AG09309 (cell line): ENCODE results near the gene CPED1.
"Not testable (repeated sequence)": the region's sequence is repeated elsewhere in the genome, so short reads cannot be mapped to it uniquely, and the experiment has no call there.

Source experiments
- DNase-seq: peaks from one replicate; pipeline ENCODE4 v3.0.0-alpha.2; 2010; ENCODE audit warnings: low read depth
- H3K4me3 ChIP-seq: 2 replicates; pipeline ENCODE4 v1.5.1; 2011; ENCODE audit warnings: mild to moderate bottlenecking, low read depth, low read length, moderate library complexity; ENCODE audit not compliant: control insufficient read depth
- TF ChIP-seq, protein P1 (sequence below): IDR thresholded peaks from 2 replicates; pipeline ENCODE4 v1.5.1; 2011; ENCODE audit warnings: mild to moderate bottlenecking, low read depth, low read length, inconsistent platforms; ENCODE audit not compliant: insufficient read depth, control insufficient read depth; ENCODE audit errors: missing control alignments

CPED1 gene

DNA sequence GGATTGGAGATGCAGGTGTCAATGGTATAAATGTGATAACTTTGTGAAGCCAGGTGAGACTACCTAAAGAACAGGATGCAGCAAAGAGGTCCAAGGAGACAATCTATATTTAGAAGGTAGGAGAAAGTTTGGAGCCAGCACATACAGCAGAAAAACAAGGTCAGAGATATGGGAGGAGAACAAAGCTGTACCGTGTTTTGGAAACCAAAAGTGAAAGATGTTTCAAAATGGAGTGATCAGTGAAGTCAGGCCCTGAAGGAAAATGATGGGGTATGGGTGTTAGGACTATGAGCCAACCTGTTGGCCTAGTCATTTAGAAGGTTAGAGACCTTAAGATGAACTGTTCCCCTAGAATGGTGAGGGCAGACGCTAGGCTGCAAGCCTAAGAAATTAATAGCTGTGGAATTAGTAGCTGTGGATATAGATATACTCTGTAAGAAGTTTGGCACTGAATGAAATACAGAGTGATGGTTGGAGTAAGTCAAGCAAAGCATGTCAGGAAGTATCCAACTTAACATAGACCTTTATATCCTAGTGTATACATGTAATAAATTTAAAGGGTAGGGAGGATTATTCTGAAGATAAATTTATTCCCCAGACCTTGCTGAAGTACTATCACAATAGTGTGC lies 190.5 kb downstream of the CPED1 start:
- no peak for DNase-seq
- TF ChIP-seq, protein P1, sequence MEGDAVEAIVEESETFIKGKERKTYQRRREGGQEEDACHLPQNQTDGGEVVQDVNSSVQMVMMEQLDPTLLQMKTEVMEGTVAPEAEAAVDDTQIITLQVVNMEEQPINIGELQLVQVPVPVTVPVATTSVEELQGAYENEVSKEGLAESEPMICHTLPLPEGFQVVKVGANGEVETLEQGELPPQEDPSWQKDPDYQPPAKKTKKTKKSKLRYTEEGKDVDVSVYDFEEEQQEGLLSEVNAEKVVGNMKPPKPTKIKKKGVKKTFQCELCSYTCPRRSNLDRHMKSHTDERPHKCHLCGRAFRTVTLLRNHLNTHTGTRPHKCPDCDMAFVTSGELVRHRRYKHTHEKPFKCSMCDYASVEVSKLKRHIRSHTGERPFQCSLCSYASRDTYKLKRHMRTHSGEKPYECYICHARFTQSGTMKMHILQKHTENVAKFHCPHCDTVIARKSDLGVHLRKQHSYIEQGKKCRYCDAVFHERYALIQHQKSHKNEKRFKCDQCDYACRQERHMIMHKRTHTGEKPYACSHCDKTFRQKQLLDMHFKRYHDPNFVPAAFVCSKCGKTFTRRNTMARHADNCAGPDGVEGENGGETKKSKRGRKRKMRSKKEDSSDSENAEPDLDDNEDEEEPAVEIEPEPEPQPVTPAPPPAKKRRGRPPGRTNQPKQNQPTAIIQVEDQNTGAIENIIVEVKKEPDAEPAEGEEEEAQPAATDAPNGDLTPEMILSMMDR, result no peak
- no peak overlapping the region for H3K4me3 ChIP-seq

DNA sequence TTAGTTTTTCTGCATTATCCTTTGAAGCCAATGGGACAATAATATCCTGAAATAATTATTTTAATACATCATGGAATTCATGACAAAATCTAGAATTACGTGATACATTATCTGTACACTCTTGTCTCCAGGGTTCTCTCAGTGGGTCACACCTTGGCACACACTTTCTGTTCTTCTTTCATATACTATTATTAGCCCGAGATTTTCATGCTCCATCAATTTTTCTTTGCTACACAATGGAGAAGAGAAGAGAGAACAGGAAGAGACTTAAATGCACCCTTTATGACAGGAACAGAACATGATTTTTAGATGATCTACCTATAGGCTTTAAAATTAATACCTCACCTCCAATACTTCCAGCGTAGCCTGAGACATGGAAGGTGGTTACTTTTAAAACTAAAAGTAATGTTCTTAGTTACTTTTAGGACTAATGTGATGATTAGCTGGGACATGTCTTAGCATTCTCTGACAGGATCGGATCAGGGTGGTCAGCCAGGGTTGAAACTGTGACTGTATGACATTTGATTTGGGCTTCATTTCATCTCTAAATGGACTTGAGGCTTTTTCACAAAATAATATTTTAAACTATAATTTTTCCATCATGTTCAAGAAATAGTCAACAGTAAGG lies 192.0 kb downstream of the CPED1 start:
- TF ChIP-seq, protein P1, result no peak
- H3K4me3 ChIP-seq, result no peak overlapping the region
- DNase-seq, result no peak

DNA sequence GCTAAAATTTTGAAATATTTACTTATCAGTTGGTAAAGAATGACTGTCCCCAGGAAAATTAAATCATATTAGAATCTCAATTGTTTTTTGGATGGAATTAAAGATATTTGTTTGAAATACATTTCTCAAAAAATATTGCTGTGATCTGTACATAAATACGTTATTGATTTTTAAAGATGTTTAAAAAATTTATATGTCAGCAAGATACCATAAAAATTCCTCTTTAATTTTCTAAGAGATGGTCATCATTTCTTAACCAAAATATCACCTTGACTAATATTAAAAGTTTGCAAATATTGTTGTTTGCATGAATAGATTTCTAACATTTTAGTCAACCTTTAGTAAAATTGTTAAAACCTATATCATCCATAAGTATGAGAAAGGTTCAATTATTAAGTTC lies 192.8 kb downstream of the CPED1 start:
- TF ChIP-seq, protein P1, result no peak
- no peak for DNase-seq
- no peak overlapping the region for H3K4me3 ChIP-seq

DNA sequence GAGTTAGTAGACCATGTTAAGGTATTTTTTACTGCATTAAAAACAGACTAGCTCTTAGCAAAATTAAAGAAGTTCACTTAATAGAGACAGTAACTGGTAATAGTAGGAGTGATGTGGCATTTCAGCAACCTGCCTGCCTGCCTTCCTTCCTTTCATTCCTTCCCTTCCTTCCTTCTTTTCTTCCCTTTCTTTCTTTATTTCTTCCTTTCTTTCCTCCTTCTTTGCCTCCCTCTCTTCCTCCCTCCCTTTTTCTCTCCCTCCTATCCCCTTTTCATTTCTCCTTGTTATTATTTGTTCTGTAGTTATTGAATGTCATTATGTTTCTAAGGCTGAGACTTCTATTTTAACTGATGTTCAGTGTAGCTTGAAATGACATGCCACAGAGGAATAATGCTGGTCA lies 193.8 kb downstream of the CPED1 start:
- no peak for DNase-seq
- TF ChIP-seq, protein P1, result no peak
- H3K4me3 ChIP-seq, result no peak overlapping the region

DNA sequence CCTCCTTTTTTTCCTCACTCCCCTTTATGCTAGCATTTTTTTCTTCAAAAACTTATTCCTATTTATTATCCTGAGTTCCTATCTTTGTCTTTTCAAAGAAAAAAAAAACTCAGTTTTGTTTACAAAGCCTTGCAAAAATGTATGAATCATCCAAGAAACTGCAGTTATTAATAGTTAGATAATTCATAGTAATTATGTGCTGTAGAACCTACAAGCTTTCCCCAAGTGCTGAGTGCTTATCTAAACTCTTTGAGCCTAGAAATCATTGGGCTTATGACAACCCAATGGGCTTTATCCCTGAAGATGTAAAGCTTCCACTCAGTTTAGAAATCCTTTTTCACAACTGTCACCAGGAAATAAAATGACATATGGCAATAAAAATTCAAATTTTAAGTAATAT lies 194.4 kb downstream of the CPED1 start:
- TF ChIP-seq, protein P1, result no peak
- no peak for DNase-seq

DNA sequence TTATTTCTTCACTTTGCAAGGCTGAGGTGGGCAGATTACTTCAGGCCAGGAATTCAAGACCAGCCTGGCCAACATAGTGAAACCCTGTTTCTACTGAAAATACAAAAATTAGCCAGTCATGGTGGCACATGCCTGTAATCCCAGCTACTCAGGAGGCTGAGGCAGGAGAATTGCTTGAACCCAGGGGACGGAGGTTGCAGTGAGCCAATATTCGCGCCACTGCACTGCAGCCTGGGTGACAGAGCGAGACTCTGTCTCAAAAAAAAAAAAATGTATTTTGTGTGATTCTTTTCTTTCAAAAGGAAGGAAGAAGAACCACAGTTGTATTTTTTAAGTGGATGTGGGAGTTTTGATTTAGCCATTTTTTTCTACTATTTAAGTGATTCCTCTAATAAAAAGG lies 195.4 kb downstream of the CPED1 start:
- H3K4me3 ChIP-seq, DNase-seq: not testable (repeated sequence)

More for the DNA sequence above, 194.4 kb downstream of the CPED1 start:
- no peak overlapping the region for H3K4me3 ChIP-seq

DNA sequence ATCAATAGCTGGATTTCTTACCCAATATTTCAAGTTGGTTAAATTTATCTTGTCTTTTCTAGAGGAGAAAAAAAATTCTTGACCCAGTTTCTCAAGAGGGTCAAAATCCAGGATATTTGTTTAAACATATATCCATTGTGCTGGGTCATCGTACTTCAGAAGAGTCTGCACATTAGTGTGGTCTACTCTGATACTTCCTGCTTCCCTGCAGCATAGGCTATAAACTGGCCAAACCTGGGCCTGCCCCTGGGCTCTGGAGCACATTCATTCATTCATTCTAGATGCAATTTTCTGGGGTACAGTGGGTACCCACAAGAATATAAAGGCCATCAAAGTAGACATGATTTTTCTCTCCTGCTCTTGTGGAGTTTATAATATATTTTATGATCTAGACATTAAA lies 198.2 kb downstream of the CPED1 start:
- TF ChIP-seq, protein P1, result no peak
- no peak overlapping the region for H3K4me3 ChIP-seq
- no peak for DNase-seq
